ENCODE measurements around the gene FAM83C.

The FAM83C gene

DNA sequence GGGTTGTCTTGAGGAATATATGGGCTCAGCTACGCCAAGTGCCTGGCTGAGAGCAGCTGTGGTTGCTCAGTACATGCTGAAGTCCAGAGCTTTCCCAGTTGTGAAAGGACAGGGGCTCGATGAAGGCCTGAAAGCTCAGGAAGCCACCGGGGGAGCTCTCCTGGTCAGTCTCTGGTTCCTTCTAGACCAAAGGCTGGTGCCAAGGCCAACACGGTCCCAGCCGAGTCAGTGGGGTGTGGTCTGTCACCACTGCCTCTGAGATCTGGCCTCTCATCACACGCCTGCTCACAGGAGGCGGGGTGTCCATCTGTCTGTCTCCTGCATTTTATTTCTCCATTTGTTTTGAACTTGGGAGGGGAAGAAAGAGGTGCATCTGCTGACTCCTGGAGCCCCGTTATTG, 4.9 kb upstream of the FAM83C start:
- no peak for DNase-seq

DNA sequence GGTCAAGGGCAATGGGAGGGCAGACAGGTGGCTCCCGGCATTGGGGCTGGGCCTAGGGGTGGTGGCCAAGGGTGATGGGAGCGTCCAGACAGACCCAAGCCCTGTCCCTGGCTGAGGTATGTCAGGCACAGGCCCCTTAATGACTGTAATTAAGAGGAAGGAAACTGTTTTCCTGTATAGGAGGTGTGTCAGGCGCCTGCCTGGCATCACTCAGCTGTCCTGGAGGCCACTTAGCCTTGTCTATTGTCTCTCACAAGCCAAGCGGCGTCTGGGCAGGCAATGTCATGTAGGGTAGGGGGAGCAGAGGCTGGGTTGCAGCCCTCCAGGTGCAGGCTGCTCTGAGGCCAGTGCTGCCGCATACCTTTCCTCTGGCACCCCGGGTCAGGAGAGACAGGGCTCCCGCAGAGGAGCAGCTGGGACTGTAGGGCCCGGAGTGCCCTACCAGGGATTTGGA, 3.9 kb upstream of the FAM83C start:
- DNase-seq = no peak

DNA sequence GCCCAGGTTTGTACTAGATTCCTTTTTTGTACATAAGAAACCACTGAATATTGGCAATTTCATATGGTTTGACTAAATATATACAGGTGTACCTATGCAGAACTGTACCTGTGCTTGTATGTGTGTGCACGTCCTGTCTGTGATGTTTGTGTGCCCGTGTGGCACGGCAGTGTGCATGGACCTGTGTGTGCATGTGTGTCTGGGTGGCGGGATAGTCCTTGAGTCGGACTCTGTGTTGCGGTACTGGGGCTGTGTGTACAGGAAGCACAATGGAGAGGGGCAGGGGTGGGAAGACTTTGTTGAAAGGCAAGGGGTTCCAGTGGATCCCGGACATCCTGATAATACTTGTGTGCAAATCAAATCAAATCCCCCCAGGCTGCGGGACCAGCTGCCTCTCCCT, 3.4 kb upstream of the FAM83C start:
- DNase-seq = no peak

DNA sequence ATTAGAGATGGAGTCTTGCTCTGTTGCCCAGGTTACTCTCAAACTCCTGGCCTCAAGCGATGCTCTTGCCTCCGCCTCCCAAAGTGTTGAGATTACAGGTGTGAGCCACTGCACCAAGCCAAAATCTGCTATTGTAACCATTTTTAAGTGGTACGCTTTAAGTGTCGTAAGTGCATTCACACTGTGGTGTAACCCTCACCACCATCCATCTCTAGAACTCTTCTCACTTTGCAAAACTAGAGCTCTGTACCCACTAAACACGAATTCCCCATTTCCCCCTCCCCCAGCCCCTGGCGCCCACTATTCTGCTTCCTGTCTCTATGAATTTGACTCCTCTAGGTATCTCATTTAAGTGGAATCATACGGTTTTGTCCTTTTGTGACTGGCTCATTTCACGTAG, 2.8 kb upstream of the FAM83C start:
- no peak for DNase-seq

DNA sequence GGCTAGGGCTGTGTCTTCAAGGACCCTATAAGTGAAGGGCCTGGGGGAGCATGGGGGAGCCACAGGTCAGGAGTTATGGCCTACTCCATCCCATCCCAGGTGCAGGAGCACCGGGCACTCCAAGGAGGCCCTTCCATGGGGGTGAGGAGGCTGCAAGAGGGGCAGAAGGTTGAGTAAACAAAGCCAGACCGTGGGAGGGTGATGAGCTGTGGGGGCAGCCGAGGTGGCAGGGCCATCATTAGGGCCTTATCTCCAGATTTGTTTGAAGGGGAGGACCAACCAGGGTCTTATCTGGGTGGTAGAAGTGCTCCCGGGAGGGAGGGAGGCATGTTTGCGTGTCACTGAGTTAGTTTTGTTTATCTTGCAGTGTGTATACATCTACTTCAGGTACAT, 2.1 kb upstream of the FAM83C start:
- DNase-seq = no peak

DNA sequence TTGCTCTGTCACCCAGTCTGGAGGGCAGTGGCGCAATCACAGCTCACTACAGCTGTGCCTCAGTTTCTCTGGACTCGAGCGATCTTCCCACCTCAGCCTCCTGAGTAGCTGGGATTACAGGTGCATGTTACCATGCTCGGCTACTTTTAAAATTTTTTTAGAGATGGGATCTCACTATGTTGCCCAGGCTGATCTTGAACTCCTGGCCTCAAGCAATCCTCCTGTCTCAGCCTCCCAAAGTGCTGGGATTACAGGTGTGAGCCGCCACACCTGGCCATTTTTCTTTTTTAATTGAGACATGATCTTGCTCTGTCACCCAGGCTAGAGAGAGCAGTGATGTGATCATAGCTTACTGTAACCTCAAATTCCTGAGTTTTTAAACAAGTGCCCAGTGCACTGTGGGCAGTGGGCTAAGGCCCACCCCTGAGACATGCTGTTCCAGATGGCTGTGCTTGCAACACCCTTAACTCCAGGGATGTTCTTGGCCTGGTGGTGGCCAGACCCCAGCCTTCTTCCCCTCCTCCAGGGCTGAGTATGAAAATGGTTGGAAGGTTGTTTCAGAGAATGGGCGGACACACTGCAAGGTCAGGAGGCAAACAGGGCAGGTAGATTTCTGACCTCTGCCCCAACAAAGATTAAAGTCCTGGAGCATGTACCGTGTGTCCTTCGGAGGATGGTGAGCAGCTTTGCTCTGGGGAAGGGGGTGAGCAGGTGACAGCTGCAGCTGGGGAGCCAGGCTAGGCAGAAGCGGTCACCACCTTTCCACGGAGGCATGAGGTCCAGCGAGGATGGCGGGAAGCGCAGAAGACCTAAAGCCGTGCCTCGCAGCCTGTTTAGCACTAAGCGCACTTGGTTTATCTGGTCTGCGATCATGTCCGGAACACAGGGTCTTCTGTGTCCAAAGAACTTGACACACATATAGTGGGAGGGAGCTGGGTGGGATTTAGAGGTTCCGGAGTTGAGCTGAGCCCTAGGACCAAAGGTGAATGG, 1.4 kb upstream of the FAM83C start:
- DNase-seq = no peak

DNA sequence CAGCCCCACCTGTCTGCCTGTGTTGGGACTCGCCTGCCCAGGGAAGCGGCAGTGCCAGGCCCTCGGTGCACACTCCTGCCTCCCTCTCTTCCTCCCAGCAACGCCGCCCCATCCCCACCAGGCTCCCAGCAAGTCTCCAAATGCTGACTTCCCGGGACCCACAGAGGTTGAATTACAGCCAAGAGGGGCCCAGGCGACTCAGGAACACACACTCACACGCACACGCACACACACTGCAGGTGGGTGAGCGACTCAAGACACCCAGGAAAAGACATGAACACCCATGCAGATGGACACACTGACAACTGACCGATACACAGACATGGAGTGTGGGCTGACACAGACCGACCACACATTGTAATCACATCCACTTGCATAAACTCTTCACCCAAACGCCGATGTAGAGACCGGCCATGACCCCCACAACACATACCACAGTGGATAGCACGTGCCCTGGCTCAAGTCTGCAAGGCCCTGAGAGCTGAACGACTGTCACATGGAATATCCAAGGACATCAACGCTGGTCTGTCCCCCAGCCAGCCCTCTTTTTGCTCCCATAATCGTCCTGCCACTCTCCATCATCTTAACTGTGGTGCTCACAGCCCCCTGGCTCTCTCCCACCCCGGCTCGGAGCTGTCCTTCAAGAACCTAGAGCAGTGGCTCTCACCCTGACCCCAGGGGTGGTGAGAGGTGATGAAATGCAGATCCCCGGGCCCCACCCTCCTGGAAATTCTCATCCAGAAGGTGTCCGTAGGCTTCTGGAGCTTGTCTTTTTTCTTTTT, 470 bp upstream of the FAM83C start:
- DNase-seq = no peak

DNA sequence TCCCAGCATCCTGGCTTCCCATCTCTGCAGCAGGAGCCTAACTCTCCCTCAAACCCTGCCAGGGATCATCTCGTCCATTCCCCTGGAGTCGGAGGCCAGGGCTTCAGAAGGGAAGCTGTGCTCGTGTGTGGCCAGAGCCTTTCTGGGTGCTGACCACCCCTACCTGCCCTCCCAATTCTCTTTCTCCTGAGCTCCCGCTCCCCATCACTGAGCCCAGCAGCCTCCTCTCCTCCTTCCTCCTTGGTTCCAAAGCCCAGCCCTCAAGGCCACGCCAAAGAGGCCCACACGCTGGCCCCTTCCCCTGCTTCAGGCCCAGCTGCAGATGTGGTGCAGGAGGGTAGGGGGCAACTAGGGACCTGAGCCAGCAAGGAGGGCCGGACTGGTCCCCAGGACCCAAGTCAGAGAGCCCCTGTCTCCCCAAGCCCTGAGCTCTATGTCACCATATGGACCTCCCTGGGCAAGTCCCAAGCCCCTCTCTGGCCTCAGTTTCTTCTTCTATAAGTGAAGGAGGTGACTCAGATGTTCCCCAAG, 1.3 kb downstream of the FAM83C start:
- DNase-seq = no peak

DNA sequence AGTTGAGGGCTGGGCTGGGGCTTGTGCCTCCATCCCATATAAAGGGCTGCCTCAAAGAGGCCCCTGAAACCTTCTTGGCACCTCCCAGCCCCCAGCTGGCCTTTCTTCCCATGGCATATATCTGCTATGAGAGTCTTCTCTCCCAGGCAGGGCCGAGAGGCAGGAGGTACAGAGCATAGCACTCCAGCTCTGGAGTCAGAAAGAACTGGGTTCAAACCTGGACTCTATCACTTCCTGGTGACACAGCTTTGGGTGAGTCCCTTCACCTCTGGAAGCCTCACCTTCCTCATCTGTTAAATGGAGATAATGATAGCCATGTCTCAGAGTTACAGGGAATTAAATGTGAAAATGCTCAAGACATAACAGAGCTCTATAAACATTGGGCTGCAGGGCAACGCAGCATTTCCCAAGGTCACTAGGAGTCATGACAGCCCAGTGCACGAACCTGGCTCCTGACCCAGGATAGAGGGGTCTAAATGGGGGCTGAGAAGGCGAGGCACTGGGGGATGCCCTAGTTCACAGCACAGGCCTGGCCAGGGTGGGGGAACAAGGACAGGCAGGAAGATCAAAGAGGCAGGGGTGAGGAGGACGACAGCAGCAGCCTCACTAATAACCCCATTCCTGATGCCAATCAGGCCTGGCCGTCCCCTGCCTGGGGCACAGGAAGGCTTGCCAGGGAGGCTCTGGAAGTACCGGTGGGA, 1.9 kb downstream of the FAM83C start:
- DNase-seq = no peak

DNA sequence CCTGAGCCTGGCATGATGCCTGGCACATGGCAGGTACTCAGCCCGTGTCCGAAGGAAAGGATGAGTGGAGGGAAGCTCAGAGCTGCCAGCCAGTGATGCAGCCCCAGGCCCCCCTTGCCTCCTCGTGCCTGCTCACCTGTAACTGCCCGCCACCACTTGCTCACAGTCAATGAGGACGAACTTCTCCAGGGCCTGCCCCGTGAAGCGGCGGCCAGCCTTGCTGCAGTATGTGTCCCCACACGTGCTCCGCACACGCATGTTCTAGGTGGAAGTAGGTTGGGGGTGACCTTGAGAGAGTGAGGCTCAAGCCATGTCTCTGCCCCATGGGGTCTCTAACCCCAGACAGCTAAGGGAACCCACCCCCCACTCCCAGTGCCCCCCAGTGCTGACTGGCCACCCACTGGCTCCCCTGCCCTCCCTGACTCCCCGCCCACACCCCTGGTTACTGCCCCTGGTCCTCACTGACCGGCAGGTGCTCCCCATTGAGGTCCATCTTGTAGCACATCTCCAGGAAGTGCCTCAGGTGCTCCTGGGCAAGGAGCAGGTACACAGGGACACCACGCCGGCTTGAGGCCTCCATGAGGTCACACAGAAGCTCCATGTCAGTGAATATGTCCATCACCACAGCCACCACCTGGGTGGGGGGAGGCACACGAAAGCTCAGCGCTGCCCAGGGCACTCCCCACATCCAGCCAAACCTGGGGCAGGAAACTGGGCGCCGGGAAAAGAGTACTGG, 3.7 kb downstream of the FAM83C start:
- no peak for DNase-seq

DNA sequence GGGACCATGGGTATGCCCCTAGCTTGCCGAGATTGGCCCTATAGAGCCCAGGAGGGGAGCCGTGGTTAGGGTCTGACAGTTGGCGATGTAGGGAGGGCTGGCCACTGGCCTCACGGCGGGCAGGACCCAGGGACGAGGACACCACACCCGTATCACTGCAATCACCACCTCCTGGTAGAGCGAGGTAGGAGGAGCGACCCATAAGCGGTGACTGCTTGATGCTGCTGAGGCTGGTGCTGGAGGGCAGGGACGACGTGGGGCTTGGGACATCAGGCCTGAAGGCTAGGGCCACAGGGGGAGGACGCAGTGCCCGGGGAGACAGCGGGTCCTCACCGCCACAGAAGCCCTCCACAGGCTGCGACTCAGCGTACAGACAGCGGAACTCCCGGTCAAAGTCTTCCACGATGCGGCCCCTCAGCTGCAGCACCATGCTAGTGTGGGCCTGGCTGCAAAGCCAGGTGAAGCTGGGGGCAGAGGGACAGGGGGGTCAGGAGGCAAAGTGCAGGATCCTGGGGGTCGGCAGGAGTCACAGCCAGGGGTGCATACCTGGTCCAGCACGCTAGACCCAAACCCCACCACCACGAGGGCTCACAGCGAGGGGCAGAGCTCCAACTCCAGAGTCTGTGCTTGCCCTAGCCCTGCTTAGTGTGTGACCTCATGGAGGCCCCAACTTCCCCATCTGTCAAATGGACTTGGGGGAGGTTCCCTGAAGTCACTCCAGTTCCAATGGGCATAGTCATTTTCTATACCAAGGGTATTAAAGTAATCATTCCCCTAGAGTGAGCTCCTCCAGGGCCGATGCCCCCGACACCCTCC, 4.5 kb downstream of the FAM83C start:
- DNase-seq = no peak

DNA sequence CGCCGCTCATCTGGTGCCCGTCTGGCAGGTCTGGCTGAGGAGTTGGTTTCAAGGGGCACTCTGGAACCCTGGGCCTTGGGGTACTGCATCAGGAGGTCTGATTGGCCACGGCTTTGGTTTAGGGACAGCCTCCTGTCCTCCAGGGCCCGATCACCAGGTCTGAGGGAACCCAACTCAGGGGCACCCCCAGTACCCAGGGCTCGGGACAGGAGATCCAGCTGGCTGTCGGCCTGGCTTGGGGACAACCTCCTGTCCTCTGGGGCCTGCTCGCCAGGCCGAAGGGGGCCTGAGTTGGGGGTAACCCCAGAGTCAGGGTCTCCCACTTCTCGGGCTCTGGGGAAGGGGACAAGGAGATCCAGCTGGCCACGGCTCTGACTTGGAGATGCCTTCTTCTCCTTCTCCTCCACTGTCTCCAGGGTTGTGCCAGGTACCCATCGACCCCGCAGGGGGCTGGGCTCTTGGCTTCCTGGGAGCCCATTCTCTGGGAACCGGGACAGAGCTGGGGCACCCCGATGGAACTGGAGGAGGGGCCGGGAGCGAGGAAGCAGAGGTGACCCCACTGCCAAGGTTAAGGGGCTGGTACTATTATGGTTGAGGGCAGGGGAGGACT, 5.2 kb downstream of the FAM83C start:
- no peak for DNase-seq

DNA sequence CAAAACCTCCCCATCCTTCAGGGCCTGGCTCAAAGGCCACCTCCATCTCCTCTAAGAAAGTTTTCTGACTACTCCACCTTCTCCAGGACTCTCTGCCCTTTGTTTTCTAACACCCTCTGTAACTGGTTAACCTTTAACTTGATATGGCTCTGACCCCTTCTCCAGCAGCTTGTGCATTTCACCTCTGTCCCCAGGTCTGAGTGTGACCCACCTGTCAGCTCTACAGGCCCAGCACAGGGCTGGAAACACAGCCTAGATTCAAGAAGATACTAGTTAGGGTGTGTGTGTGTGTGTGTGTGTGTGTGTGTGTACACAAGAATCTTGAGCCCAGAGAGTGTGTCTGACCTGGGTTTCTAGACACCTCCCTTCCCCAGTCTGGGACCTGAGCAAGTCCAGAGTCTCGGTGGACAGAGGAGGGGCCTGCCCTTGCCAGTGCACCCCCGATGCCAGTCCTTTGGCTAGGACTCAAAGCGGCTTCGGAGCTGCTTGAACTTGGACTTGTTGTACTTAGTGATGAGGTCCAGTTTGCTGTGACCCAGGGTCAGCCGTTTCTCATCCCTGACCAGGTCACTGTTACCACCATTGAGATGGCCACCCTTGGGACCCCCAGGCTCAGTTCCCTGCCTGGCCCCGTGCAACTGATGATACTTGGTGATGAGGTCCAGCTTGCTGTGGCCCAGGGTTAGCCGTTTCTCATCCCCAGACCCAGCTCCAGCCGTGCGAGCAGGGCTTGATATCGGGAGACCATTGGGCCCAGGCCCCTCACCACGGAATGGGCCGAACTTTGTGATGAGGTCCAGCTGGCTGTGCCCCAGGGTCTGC, 5.9 kb downstream of the FAM83C start:
- DNase-seq = no peak

DNA sequence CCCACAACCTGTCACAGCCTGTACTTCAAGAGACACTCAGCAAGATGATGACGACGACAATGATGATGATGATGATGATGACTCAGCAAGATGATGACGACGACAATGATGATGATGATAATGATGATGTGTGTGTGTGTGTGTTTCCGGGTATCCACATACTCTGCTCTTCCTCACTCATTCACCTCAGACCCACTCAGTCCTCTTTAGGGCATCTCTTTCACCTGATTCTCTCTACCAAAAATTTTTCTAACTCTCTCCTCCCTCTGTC, 6.5 kb downstream of the FAM83C start:
- no peak for DNase-seq

DNA sequence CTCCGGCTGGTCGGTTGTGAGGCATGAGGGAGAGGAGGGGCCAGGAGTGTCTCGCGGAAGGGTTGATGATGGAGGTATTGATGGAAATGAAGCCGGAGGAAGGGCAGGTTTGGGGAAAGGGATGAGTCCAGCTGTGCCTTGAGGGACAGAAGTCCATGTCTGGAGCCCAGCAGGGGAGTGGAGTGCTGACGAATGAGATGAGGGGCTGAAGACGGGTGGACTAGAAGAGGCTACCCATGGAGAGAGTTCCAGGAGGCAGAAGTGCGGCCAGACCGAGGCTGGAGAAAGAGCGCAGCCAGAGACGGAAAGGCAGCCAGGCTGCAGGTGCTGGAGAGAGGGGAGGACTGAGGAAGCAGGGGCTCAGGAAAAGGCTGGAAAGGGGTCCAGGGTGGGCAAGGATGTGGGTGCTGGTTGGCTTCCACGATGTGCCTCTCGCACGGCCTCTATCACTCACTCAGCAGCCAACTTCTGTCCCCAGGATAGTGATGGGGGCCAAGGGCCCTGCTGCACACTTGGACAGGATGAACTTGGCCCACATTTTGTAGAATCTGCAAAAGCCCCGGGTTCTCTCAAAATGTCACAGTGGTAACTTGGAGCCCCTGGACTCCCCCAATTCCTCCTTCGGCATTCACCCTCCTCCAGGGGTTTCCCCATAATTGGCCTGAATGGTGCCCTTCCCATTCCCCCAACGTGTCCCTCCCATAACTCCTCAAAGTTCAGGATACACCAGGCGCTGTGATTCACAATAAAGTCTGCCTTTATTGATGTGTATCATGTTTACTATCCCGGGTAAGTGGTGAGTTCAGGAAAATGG, 7.0 kb downstream of the FAM83C start:
- no peak for DNase-seq

DNA sequence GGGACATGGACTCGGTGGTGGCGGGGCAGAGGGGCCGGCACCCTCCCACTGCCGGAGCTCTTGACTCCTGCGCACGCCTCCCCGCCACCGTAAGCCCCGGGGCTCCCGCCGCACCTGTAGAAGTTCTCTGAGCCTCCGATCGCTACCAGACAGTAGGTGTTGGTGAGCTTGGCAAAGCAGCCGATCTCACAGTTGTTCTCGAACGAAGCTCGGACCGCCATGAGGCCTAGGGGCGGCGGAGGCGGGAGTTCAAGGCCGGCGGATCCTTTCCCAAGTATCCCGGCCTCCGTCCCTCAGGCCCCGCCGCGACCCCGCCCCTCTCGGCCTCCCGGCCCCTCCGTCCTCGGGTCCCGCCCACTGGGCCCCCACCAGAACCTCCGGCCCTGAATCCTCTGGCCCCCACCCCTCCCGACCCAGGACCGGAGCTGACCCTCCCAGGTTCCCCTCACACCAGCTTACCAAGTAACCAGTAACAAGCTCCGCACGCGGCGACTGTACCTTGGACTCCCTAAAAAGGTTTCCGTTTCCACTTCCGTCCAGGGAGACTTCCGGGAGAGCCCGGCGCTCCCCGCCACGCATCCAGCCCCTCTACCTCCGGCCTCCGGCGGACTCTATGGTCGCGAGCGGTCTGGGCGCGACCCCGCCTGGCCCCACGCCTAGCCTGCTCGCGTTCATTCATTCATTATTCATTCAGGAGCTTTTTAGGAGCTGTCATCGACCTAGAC, 7.8 kb downstream of the FAM83C start, which contains the start of gene EIF6:
Gene EIF6, minus strand, starts transcription at position 506 of the 725 bp plus-strand sequence. Its CDS starts 285 bp downstream, at position 221.
- peak; percentile 81 for DNase-seq

DNA sequence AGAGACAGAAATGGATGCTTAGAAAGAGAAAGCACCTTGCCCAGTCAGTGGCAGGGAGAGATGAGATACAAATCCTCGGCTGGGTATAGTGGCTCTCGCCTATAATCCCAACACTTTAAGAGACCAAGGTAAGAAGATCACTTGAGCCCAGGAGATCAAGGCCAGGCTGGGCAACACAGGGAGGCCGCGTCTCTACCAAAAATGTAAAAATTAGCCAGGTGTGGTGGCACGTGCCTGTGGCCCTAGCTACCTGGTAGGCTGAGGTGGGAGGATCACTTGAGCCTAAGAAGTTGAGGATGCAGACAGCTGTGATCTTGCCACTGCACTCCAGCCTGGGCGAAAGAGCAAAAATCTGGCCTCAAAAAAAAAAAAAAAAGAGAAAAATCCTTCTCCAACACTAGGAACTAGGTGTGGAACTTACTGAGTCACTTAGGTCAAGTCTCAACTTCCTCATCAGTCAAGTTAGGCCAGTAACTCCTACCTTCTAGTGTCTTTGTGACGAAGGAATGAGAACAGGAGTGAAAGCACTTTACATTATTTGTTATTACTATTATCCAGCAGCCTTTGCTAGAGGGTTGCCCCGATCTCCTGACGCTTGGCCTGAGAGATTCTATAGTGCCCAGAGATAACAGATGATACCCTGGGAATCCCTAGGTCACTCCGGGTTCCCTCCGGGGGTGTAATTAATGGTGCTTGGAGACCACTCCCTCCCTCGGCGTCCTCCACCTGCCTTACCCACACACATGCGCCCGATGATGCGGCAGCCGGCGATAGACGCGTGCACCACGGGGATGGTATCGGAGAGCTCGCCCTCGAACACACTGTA, 8.6 kb downstream of the FAM83C start:
- peak; percentile 52 for DNase-seq
